ENCODE data around the gene WDR82.

DNA sequence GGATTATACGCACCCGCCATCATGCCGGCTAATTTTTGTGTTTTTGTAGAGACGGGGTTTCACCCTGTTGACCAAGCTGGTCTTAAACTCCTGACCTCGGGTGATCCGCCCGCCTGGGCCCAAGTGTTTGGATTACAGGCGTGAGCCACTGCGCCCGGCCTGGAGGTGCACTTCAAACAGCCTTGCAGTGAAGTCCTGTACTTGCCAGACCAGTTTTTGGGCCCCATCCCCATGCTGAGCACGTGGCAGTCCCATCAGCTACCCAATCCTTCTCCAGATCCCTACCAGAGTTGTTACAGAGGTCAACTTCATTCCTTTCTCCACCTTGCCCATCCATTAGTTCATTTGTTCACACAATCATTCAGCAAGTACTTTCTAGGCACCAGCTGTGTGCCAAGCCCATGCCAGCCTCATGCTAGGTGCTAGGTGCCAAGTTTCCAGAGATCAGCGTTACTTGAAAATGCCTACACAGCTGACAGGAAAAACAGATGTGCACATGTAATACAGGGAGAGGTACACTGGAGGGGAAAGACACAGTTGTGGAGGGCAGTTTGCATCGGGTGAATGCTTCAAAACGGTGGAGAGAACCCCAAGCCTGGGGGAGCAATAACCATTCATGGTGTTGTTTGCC, 39.9 kb upstream of the WDR82 start:
- TF ChIP-seq POLR2A (IDR thresholded peaks at IDR 0.05) = no peak
- TF ChIP-seq, protein P1, sequence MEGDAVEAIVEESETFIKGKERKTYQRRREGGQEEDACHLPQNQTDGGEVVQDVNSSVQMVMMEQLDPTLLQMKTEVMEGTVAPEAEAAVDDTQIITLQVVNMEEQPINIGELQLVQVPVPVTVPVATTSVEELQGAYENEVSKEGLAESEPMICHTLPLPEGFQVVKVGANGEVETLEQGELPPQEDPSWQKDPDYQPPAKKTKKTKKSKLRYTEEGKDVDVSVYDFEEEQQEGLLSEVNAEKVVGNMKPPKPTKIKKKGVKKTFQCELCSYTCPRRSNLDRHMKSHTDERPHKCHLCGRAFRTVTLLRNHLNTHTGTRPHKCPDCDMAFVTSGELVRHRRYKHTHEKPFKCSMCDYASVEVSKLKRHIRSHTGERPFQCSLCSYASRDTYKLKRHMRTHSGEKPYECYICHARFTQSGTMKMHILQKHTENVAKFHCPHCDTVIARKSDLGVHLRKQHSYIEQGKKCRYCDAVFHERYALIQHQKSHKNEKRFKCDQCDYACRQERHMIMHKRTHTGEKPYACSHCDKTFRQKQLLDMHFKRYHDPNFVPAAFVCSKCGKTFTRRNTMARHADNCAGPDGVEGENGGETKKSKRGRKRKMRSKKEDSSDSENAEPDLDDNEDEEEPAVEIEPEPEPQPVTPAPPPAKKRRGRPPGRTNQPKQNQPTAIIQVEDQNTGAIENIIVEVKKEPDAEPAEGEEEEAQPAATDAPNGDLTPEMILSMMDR (IDR thresholded peaks at IDR 0.05) = no peak
